PFSK-1 (cell line): ENCODE data around the gene INO80D.

Source experiments
- FOXP2 ChIP-seq: optimal IDR thresholded peaks from 2 replicates; pipeline ENCODE3; 2011; ENCODE audit warnings: borderline replicate concordance, control low read depth, inconsistent platforms; ENCODE audit not compliant: insufficient read depth; ENCODE audit errors: extremely low read length, extremely low read depth
- POLR2AphosphoS5 ChIP-seq: IDR thresholded peaks from 2 replicates; pipeline ENCODE4 v1.6.1; 2012; ENCODE audit warnings: low read depth, mild to moderate bottlenecking, control low read depth, low read length, moderate library complexity
- REST ChIP-seq, 2 experiments: IDR thresholded peaks; 2 replicates each; pipeline versions ENCODE4 v1.6.1 to v1.8.0; 2011 to 2012; ENCODE audit warnings: low read depth in 2 of 2, low read length in 2 of 2, control low read depth in 1 of 2, inconsistent platforms in 1 of 2, mild to moderate bottlenecking in 1 of 2, moderate library complexity in 1 of 2; ENCODE audit not compliant: insufficient read depth in 1 of 2
- SIN3A ChIP-seq: IDR thresholded peaks from 2 replicates; pipeline ENCODE4 v1.6.1; 2012; ENCODE audit warnings: mild to moderate bottlenecking, low read length, moderate library complexity, borderline replicate concordance; ENCODE audit not compliant: insufficient read depth
- TAF1 ChIP-seq: IDR thresholded peaks from 2 replicates; pipeline ENCODE4 v1.6.1; 2012; ENCODE audit warnings: low read length, control low read depth, borderline replicate concordance; ENCODE audit not compliant: insufficient read depth

GRCh38 chr2:206096876-206097275 is 10.9 kb upstream of the INO80D start:
- TF ChIP-seq SIN3A, result no peak
- no peak for TF ChIP-seq POLR2AphosphoS5
- no peak for TF ChIP-seq REST (IDR thresholded peaks at IDR 0.05; ENCODE audit: insufficient read depth in 1 of 2, low read depth in 2 of 2, low read length in 2 of 2)
- no peak for TF ChIP-seq TAF1
- no peak for TF ChIP-seq FOXP2
